T-helper 2 cell treated with Interferon-gamma antibody and Interleukin-4, amounts not matched to agents 100 ng/mL and 5 ng/mL, for 36 hours (primary cell): ENCODE results near the gene NEMP1. TPM values are rescaled to one million over a fixed set of nuclear protein-coding genes. Genes with fewer than 3 reads are reported as not detected.
"Not testable (repeated sequence)": the region's sequence is repeated elsewhere in the genome, so short reads cannot be mapped to it uniquely, and the experiment has no call there.

ENCODE experiments used
- intact Hi-C: fragments of 100-400 bp; cut with micrococcal nuclease; formaldehyde crosslinking; loops from one replicate; pipeline ENCODE4 v1.15.1; 2023
- total RNA-seq: library from RNA; stranded (reverse); gene quantifications from 2 replicates; pipeline ENCODE4 v1.2.3, GENCODE V29; 2022

The NEMP1 gene
- total RNA-seq, 1 donor from 2014 or later: 48.4 TPM

- intact Hi-C loops: no loop called here
These were observed 45.2 kb downstream of the NEMP1 start for GRCh38 chr12:57033431-57033830.

GRCh38 chr12:57031789-57032188 lies 46.8 kb downstream of the NEMP1 start:
- intact Hi-C loops: no loop called here

GRCh38 chr12:57031138-57031725 lies 47.4 kb downstream of the NEMP1 start:
- intact Hi-C loops: no loop called here

GRCh38 chr12:57029457-57029856 lies 49.1 kb downstream of the NEMP1 start:
- intact Hi-C loops: no loop called here

- intact Hi-C loops: no loop called here
These were observed 50.8 kb downstream of the NEMP1 start for GRCh38 chr12:57027805-57028153.

GRCh38 chr12:57027011-57027804 lies 51.4 kb downstream of the NEMP1 start:
- intact Hi-C loops: no loop called here

GRCh38 chr12:57025196-57025595 lies 53.4 kb downstream of the NEMP1 start:
- intact Hi-C loops: no loop called here

- intact Hi-C loops: not testable (repeated sequence)
These were observed 56.3 kb downstream of the NEMP1 start for GRCh38 chr12:57022324-57022723.

- intact Hi-C loops: no loop called here
These were observed 58.4 kb downstream of the NEMP1 start for GRCh38 chr12:57019983-57020719.

GRCh38 chr12:57018906-57019305 lies 59.7 kb downstream of the NEMP1 start:
- intact Hi-C loops: no loop called here

- intact Hi-C loops: not testable (repeated sequence)
These were observed 60.2 kb downstream of the NEMP1 start for GRCh38 chr12:57018353-57018752.

GRCh38 chr12:57016348-57016747 lies 62.2 kb downstream of the NEMP1 start, which contains the start of gene TAC3:
TAC3 (minus strand) TSS chr12:57016529; CDS start chr12:57015797, 732 bp downstream.
- intact Hi-C loops: no loop called here

GRCh38 chr12:57012600-57013465 lies 65.8 kb downstream of the NEMP1 start:
- intact Hi-C loops: no loop called here

GRCh38 chr12:57011438-57012424 lies 66.9 kb downstream of the NEMP1 start:
- intact Hi-C loops: no loop called here

- intact Hi-C loops: no loop called here
These were observed 67.9 kb downstream of the NEMP1 start for GRCh38 chr12:57010627-57011247.

GRCh38 chr12:57009949-57010626 lies 68.5 kb downstream of the NEMP1 start:
- intact Hi-C loops: no loop called here

- intact Hi-C loops: loop anchor here (1.0 kb wide), 3 partner anchors 54 to 175 kb away; no protein-coding TSS in a partner anchor
These were observed 70.4 kb downstream of the NEMP1 start for GRCh38 chr12:57008178-57008577.

GRCh38 chr12:57006809-57007475 lies 71.6 kb downstream of the NEMP1 start:
- intact Hi-C loops: loop anchor here (1.0 kb wide), 1 partner anchor 250 kb away; no protein-coding TSS in a partner anchor
